Glomerular visceral epithelial cell (primary cell): ENCODE measurements around the gene RASA3.
"Not testable (repeated sequence)": the region's sequence is repeated elsewhere in the genome, so short reads cannot be mapped to it uniquely, and the experiment has no call there.

Source experiments
- DNase-seq: peaks from one replicate; pipeline ENCODE4 v3.0.0-alpha.2; 2016; ENCODE audit errors: extremely low spot score

The RASA3 gene

DNA sequence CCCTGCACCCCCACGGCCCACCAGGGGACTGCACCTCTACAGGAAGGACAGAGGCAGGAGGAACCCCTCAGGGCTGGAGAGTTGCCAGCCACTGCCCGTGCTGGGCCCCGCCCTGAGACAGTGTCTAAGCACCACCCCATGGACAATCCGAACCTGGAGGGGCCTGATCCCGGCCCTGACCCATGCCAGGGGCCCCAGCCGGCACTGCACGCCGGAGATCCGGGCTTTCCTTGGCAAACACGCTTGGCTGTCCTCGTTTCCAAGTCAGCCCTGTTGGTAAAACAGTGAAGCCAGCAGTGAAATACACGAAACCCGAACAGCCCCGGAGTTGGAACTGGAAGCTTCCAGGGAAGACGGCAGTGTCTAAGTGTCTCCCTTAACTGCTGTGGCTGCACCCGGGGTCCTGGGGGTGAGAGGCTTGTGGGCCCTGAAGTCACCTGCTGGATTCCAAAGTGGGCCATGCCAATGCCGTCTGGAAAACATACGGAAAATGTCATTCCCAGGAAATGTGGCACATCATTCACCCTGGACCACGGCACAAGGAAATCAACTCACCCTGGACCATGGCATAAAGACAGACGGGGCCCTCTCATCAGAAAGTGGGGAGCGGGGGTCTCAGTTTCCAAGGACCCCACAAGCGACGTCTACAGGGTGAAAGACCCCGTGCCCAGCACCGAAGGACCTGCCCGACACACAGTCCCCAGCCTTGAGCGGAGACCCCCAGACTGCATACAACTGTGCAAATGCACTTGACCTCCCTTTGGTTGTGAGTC lies 30.9 kb downstream of the RASA3 start:
- no peak for DNase-seq

DNA sequence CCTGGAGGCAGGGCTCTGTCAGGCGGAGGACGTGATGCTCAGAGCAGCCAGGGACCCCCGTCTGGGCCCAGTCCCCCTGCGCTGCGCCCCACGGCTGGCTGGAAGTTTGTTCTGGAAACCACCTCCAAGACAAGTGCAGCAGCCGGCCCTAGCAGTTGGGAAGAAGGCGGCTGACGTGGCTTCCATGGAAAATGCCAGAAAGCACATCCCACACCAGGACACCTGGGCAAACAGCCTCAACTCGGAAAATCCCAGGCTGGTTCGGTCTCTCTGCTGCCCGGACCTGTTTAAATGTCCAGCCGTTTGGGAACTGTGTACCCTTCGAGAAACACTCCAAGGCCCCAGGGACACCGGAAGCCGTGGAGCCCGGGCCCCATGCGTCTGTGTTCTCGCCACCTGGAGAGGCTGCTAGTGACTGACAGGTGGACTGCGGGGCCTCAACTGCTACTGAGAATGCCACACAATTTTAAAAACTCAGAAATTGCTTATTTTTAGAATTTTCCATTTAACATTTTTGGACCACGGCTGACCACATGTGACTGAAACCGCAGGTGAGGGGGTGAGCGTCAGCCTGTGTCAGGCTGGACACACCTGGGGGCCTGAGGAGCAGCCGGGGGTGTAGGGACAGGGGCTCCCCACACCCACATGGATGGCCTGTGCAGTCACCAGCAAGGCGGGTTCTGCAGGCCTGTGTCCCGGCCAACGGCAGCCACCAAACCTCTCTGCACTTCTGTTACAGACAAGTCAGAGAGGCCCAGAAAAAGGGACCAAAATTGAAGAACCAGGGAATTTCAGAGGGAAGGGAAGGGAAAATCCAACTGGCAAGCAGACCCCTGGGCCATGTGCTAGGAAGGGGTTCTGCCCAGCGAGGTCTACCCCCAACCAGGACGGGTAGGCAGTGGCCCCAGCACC lies 31.7 kb downstream of the RASA3 start:
- no peak for DNase-seq

DNA sequence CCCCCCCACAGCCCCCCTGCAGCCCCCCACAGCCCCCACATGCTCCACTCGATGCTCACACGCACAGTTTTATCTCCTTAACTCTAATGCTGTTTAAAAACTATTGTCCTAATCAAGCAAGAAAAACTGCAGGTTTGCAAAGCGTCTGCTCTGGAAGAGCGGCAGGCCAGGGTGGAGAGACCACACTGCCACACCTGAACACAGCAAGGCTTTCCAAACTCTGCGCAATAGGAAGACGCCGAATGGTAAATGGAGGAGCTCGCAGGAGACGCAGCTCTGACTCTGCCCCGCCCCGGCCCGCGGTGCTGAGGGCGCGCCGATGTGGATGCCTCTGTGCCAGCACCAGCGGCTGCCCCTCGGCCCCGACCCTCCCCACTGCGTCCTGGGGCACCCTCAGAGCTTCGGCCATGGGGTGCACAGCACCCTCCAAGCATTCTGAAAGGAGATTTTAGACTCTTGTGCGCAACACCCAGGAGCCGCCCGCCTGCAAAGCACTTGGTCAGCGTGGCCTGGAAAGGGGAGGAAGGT lies 32.4 kb downstream of the RASA3 start:
- peak; percentile 40 for DNase-seq

- DNase-seq: peak; percentile 92
Measured at GRCh38 chr13:114099191-114099590, 33.2 kb downstream of the RASA3 start.

DNA sequence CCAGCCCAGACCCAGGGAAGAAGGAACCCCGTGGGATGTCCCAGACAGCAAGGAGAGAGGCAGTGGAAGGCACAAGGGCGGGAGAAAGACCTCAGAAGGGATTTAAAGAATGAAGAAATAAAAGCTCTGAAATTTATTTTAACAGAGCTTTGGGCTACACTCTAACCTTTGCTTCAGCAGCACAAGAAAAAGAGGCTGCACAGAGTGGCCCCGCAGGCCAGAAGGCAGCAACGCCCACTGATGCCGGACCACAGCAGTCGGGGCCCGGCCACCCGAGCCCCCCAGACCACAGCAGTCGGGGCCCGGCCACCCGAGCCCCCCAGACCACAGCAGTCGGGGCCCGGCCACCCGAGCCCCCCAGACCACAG lies 33.8 kb downstream of the RASA3 start:
- not testable (repeated sequence) for DNase-seq

DNA sequence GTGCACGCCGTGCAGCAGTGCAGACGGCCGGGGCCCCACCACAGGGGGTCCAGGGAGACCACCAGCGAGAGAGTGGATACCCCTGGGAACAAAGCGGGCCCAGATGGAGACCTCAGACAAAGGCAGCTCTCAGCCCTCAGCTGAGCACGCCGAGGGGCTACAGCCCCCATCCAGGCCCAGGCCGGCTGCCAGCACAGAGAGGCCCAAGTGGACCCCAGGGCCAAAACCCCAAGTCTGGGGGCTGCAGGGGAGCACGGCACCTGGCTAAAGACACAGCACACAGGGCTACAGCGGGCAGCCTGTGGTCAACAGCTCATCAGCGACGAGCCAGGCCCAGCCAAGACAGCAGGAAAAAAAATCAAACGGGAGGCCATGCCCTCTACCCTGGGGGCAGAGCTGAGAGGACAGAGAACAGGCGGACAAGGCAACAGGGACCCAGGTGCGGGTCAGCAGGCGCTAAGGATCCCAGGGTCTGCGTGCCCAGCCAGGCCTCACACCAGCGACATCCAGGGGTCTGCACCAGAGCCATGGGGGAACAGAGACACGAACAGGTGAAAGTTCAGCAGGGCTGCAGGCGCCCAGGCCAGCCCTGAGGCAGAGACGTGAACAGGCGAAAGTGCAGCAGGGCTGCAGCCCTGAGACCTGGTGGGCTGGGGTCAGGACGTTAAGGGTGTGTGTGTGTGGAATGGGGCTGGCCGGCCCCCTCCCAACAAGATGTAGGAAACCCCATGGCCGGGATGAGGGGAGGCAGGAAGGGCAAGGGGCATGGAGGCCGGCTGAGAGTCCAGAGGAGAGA lies 34.3 kb downstream of the RASA3 start:
- DNase-seq: no peak

GRCh38 chr13:114097212-114097892 lies 35.1 kb downstream of the RASA3 start:
- DNase-seq: no peak

DNA sequence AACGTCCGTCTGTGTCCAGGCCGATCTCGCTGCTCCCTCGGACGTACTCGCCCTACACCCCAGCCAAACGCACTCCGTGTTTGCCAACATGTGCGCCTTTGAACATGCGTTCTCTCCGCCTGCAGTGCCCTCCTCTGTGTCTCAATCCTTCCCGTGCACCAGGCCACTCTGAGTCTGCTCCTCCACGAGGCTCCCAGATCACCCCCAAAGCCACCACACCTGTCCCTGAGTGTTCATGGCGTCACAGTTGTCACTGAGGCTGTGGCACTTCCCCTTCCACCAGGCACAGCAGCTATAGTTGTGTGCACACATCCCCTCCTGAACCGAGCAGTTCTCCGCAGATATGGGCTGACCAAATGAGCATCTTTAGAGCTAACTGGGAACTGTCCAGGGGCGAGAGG lies 35.6 kb downstream of the RASA3 start:
- DNase-seq: no peak

GRCh38 chr13:114096031-114096485 lies 36.4 kb downstream of the RASA3 start:
- DNase-seq: no peak

DNA sequence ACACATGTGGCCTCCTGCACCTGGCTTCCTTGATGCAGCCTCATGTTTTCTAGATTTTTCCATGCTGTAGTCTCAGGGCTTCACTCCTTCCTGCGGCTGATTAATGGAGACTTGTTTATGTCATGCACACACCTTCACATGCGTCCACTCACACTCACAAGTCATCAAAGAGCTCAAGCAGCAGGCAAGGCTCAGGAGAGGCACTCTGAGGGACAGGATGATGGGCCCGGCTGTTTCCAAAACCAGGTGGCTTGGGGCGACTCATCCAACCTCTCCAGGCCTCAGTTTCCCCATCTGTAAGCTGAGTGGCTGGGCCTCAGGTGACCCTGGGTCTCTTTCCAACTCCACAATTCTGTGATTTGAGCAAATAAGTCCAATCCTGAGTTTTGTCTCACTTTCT lies 36.9 kb downstream of the RASA3 start:
- no peak for DNase-seq

DNA sequence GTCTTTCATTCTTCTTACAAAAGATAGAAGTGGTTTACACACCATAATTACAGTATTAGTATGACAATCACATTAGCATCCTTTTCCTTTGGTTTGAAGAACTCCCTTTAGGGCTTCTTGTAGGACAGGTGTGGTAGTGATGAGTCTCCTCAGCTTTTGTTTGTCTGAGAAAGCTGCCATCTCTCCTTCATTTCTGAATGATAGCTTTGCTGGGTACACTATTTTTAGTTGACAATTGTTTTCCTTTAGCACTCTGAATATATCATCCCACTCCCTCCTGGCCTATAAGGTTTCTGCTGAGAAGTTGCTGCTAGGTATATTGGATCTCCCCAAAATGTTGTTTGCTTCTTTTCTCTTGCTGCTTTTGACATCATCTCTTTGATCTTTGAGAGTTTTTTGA lies 39.3 kb downstream of the RASA3 start:
- no peak for DNase-seq

- DNase-seq: no peak
Measured at GRCh38 chr13:114092468-114092867, 40.0 kb downstream of the RASA3 start.

GRCh38 chr13:114090476-114090875 lies 41.9 kb downstream of the RASA3 start:
- no peak for DNase-seq

- DNase-seq: no peak
Measured at GRCh38 chr13:114089751-114090400, 42.5 kb downstream of the RASA3 start.

DNA sequence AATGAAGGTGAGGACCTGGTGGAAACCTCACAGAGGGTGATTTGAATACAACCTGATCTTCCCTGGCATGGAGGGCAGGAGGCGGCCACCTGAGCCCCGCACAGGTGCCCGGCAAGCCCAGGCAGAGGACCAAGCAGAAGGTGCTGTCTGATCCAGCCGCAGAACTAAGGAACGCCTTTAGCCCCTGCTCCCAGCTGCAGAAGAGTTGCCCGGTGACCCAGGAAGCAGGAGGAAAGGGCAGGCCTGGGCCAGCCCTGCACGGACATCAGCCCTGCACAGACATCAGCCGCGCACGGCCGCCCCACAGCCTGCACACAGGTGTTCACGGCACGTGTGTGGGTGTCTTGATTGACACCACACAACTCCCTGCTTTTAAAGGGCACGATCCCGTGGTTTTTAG lies 43.1 kb downstream of the RASA3 start:
- no peak for DNase-seq

DNA sequence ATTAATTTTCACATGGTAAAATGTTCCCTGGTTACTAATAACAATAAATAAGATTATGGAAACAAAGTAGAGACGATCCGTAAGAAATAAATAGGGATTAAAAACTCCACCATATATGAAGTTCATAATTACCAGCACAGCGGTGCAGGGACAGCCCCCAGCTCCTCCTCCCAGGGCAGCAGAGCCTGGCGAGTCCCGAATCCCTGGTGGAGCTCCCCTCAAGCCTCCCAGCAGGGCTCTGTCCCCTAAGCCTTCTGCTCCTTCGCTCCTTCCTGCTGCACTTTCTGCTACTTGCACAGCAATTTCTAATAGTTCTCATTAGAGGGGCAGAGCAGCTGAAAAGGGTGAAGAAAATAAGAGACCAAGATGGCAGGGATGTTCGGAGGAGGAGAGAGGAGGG lies 43.6 kb downstream of the RASA3 start:
- DNase-seq: no peak

- DNase-seq: no peak
Measured at GRCh38 chr13:114088234-114088633, 44.2 kb downstream of the RASA3 start.

- DNase-seq: no peak
Measured at GRCh38 chr13:114087430-114087829, 45.0 kb downstream of the RASA3 start.

DNA sequence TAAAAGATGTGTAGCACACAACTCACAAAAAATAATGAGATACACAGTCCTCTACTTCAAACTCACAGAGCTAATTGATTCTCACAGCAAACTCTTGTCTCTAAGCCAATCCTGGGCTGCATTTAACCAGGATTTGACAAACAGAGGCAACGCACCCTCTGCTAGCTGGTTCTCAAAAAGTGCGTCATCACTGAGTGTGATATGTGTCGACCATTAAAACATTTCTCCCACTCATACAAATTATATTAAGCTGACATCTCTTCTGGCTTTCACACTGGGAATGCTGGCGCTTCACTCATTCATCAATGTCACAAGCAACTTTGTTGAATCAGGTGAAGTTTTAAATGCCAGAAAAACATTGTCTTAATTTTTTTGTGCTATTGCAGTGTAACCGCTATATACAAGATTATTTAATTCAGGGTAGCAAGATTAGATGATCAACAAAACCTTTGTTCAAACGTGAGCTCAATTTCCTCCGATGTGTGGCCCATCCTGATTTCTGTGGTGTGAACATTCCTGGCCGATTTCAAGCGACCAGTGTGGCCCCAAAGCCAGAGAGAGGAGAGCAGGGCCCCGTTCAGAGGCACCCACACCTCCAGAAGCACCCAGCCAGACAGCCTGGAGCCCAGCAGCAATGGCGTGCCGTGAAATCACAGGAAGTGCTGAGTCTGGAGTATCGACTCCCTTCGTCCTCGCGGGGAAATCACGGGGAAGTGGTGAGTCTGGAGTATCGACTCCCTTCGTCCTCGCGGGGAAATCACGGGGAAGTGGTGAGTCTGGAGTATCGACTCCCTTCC lies 49.4 kb downstream of the RASA3 start:
- no peak for DNase-seq
